Pancreas (tissue), 10 donors: Measurements from ENCODE around the gene SAMD14. TPM values are rescaled to one million over a fixed set of nuclear protein-coding genes. Genes with fewer than 3 reads are reported as not detected.

Experiments
- ATAC-seq, 4 donors: fragments of 200-7000 bp; cut with Tn5 transposase; one replicate each; pipeline versions ENCODE4 v1.8.0 to v1.9.1; 2020; ENCODE audit warnings: mild to moderate bottlenecking in 4 of 4, moderate library complexity in 4 of 4
- DNase-seq, 6 donors: peaks; one replicate each; pipeline ENCODE4 v3.0.0-alpha.2; 2020
- FAIRE-seq: peaks from 2 replicates; lab custom pipeline; 2012; peaks lifted over from hg19 to GRCh38; lab: Jason Lieb, UNC
- H3K27ac ChIP-seq, 4 donors: fragments of 200-600 bp; sonication (generic); 1 replicate in 3 of 4; 2 replicates in 1 of 4; pipeline versions ENCODE4 v1.5.0 to v1.8.0; 2020
- H3K27me3 ChIP-seq, 4 donors: fragments of 200-600 bp; one replicate each; pipeline ENCODE4 v1.8.0; 2021
- H3K36me3 ChIP-seq, 3 donors: fragments of 200-600 bp; sonication (generic) in 1 of 3; one replicate each; pipeline versions ENCODE4 v1.5.0 to v1.8.0; 2020 to 2021
- H3K4me1 ChIP-seq, 3 donors: fragments of 200-600 bp; one replicate each; pipeline ENCODE4 v1.8.0; 2021
- H3K4me3 ChIP-seq, 4 donors: fragments of 200-600 bp; sonication (generic) in 2 of 4; one replicate each; pipeline versions ENCODE4 v1.5.0 to v1.8.0; 2020 to 2021
- H3K9me3 ChIP-seq, 4 donors: fragments of 200-600 bp; one replicate each; pipeline ENCODE4 v1.8.0; 2021
- CTCF ChIP-seq, 4 donors: fragments of 200-600 bp; sonication (generic) in 3 of 4; IDR thresholded peaks; one replicate each; pipeline versions ENCODE4 v1.5.0 to v1.8.0; 2021; ENCODE audit warnings: antibody characterized with exemption in 4 of 4
- WGBS, 2 donors: extraction: QIAGEN DNeasy Blood & Tissue Kit; methylation state at CpG; one replicate each; pipeline ENCODE4 v1.1.7; 2013; 5-methylcytosine and 5-hydroxymethylcytosine counted together
- intact Hi-C, 3 donors: fragments of 100-400 bp; cut with DNase I; formaldehyde crosslinking; loops; one replicate each; pipeline versions ENCODE4 v1.11.1 to v1.14.2; 2022
- polyA plus RNA-seq, 2 donors: library from polyadenylated mRNA; stranded (reverse); fragments of 200-250 nt; gene quantifications; one replicate each; pipeline ENCODE4 v1.2.3, GENCODE V29; 2013
- total RNA-seq, 6 donors: library from RNA; stranded (reverse); fragmentation: NEBNext Ultra II Directional in 4 of 6; extraction: Animal tissue kit (Norgen Biotek cat#: 25700) in 4 of 6; gene quantifications; one replicate each; pipeline versions ENCODE4 v1.2.1 to v1.2.4, GENCODE V29; 2021 to 2023
- donor health status: healthy with polysubstance abuse.
- donor health status: DM: no; HTN: no; CAD: no; lungs with moderate emphysema.
- donor health status: DM: no; HTN: no; CAD: no.
- donor health status: control.
- donor health status: control.
- donor health status: Bipolar disorder and iron deficiency.
- donor health status: DM: yes; HTN: yes; CAD: no.
- donor health status: DM: no; HTN: no; CAD: no.
- donor health status: DM: no; HTN: no; CAD: no.
- donor health status: DM: yes; HTN: yes; CAD: no.

The SAMD14 gene
- total and polyA plus RNA-seq, 8 donors: 0.09 to 1.3 (median 0.61) TPM

DNA sequence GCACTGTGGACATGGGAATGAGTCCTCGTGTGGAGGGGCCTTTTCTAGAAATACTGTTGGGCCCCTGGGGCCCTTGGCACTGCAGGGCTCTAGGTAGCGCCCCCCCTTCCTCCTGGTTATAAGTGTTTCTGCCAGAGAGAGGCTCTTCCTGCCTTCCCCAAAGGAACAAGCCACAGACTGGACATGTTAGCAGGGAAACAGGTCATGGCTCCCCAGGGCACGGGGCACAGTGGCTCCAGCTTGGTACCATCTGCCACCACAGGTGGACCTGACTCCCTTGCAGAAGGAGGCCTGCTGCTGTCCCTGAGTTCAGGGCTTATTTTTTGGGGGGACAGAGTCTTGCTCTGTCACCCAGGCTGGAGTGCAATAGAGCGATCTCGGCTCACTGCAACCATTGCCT is 26.0 kb downstream of the SAMD14 start:
- no peak for DNase-seq
- no peak for FAIRE-seq
- Histone ChIP-seq H3K27ac (no peak overlapping the region), H3K27me3 (no peaks in the 10 kb centered on the region), H3K4me1 (peaks cover 25 to 34% (median 31%) of the 10 kb centered on the region in 3 donors), H3K4me3 (no peak overlapping the region), H3K9me3 (no peaks in the 10 kb centered on the region), H3K36me3 (peaks cover 0 to 19% (median 4%) of the 10 kb centered on the region in 3 donors)
- ATAC-seq: no peak
- WGBS, 2 donors: 89 to 93% methylated on average over 5 of the region's 5 CpGs
- no peak for TF ChIP-seq CTCF (IDR thresholded peaks at IDR 0.05)
- intact Hi-C loops: no loop called here

DNA sequence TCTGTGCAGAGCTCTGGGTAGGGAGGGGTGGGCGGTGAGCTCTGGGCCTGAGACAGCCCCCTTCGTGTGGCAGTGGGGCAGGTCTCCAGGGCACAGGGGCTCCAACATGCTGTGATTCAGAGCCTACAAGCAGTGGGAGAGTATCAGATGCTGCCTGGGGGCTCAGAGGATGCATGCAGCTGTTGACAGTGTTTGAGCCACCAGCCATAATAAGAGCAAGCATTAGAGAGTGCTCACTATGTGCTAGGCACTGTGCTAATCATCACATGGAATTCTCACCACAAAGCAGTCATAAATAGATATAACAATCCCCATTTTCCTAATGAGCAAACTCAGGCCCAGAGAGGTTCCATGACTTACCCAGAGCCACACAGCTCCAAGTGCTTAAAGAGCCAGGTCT is 26.7 kb downstream of the SAMD14 start:
- H3K27ac ChIP-seq: no peak overlapping the region
- no peak for FAIRE-seq
- WGBS, 2 donors: 73 to 77% methylated on average over 2 of the region's 2 CpGs

GRCh38 chr17:50102164-50102991 is 27.6 kb downstream of the SAMD14 start:
- Histone ChIP-seq H3K27me3 (no peaks in the 10 kb centered on the region), H3K36me3 (peaks cover 0 to 18% (median 7%) of the 10 kb centered on the region in 3 donors), H3K4me3 (no peak overlapping the region), H3K4me1 (peaks cover 25 to 34% (median 31%) of the 10 kb centered on the region in 3 donors), H3K9me3 (no peaks in the 10 kb centered on the region), H3K27ac (peak overlapping the region; percentile 9 to 65 (median 61))
- TF ChIP-seq CTCF (IDR thresholded peaks at IDR 0.05): no peak
- WGBS, 2 donors: 49 to 62% methylated on average over 12 to 15 of the region's 15 CpGs
- FAIRE-seq (no peak), DNase-seq (peak; percentile 79 to 93 (median 90)), ATAC-seq (peak; percentile 84 to 92 (median 90))
- intact Hi-C loops: no loop called here

More for the DNA sequence above, 26.7 kb downstream of the SAMD14 start:
- no peaks in the 10 kb centered on the region for H3K27me3 ChIP-seq
- TF ChIP-seq CTCF (IDR thresholded peaks at IDR 0.05): no peak
- peaks cover 0 to 19% (median 7%) of the 10 kb centered on the region in 3 donors for H3K36me3 ChIP-seq
- DNase-seq: no peak
- H3K4me1 ChIP-seq: peaks cover 25 to 34% (median 31%) of the 10 kb centered on the region in 3 donors
- intact Hi-C loops: no loop called here
- H3K4me3 ChIP-seq: no peak overlapping the region
- no peaks in the 10 kb centered on the region for H3K9me3 ChIP-seq
- no peak for ATAC-seq

GRCh38 chr17:50101346-50102163 is 28.4 kb downstream of the SAMD14 start:
- peaks cover 25 to 34% (median 31%) of the 10 kb centered on the region in 3 donors for H3K4me1 ChIP-seq
- no peaks in the 10 kb centered on the region for H3K27me3 ChIP-seq
- ATAC-seq (peak; percentile 21 to 56 (median 47)), DNase-seq (peak; percentile 53 to 71 (median 60)), FAIRE-seq (no peak)
- TF ChIP-seq CTCF (IDR thresholded peaks at IDR 0.05): no peak
- intact Hi-C loops: no loop called here
- no peak overlapping the region for H3K4me3 ChIP-seq
- peaks cover 0 to 15% (median 7%) of the 10 kb centered on the region in 3 donors for H3K36me3 ChIP-seq
- no peaks in the 10 kb centered on the region for H3K9me3 ChIP-seq
- peak overlapping the region; percentile 9 to 65 (median 61) for H3K27ac ChIP-seq
- WGBS, 2 donors: 26 to 34% methylated on average over 17 of the region's 17 CpGs
